ENCODE results near the gene NGEF.

DNA sequence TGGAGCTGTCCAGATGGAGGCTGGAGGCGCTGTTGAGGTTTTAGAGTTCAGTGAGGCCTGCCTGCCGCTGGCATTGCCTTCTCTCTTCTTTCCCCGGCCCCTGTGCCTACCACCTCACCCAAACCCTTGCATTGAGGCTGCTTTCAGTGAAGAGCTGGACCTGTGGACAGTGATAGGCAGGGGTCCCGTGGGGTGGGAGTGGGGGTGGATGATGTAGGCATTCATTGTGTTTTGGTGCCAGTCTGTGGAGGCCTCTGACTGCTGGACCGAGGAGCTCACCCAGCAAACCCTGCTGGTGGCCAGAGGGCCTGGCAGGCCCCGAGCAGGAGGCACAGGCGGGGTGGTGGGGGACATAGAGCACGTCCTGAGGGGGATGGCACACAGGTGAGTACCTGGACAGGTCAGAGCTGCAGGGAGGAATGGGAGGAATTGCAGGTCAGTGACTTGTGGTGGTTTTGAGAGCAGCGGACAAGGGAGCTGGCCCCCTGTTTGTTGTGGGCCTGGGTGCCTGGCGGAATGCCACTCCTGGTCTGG lies 35.6 kb downstream of the NGEF start:
- TF ChIP-seq POLR2A (IDR thresholded peaks at IDR 0.05; ENCODE audit: low read length) (no peak), GATA1 (IDR thresholded peaks at IDR 0.05; ENCODE audit: low read depth, low read length) (no peak)

All from erythroblast (primary cell).